Heart left ventricle (tissue), 13 donors: ENCODE measurements around the gene OSBP2.

Source experiments
- CTCF ChIP-seq, 12 donors: fragments of 200-600 bp; sonication (generic) in 4 of 12; IDR thresholded peaks; one replicate each; pipeline versions ENCODE4 v1.5.0 to v1.8.0; 2018 to 2022; ENCODE audit warnings: antibody characterized with exemption in 12 of 12, mild to moderate bottlenecking in 5 of 12
- POLR2A ChIP-seq, 2 donors: fragments of 450-650 bp; IDR thresholded peaks; one replicate each; pipeline ENCODE4 v1.6.1; 2017; ENCODE audit warnings: antibody characterized with exemption in 2 of 2, mild to moderate bottlenecking in 2 of 2, moderate library complexity in 2 of 2
- donor health status: ischemic (EF 13 %, LVEDD 7.1; RV severe dilation, severe dysfunction).
- donor health status: DM: no; HTN: yes; CAD: no.
- donor health status: DM: no; HTN: no; CAD: no.
- donor health status: ischemic (EF 25% LVEDD 6.9; RV normal size, moderate dysfunction).
- donor health status: ischemic (EF 25% LVEDD 5.7; RV mildly dilated, moderate dysfunction).
- donor health status: ischemic (EF 35%, LVEDD 5.7; RV mildly dilated, moderate dysfunction).
- donor health status: nonischemic (EF 11% LVEDD 7.7; RV severe dilation, severe dysfunction).
- donor health status: DM: yes; HTN: yes; CAD: no.
- donor health status: PGD.
- donor health status: ischemic (EF 29% LVEDD 5.4; RV normal size, mild dysfunction).
- donor health status: nonischemic (EF 23%, LVEDD 6.1; RV moderate dilation, normal function).

- TF ChIP-seq POLR2A (IDR thresholded peaks at IDR 0.05), result no peak
- TF ChIP-seq CTCF (IDR thresholded peaks at IDR 0.05), result no peak
Measured at GRCh38 chr22:30943368-30943767, 248.7 kb downstream of the OSBP2 start.
